ENCODE results near the gene CLDN12.
A peak's percentile ranks its signal among the peaks of the same experiment; 100 is the strongest.
"Not testable (repeated sequence)": the region's sequence is repeated elsewhere in the genome, so short reads cannot be mapped to it uniquely, and the experiment has no call there.

CLDN12 gene

GRCh38 chr7:90445633-90446032, 42.4 kb downstream of the CLDN12 start:
- DNase-seq (ENCODE audit: insufficient read length), result no peak
- FAIRE-seq, result no peak
- TF ChIP-seq POLR2AphosphoS5 (IDR thresholded peaks at IDR 0.05; ENCODE audit: low read depth, low read length) (no peak), TAF1 (IDR thresholded peaks at IDR 0.05; ENCODE audit: borderline replicate concordance, low read depth, low read length) (no peak), POLR2A (IDR thresholded peaks at IDR 0.05; ENCODE audit: low read depth, low read length) (no peak)

- TF ChIP-seq POLR2A (IDR thresholded peaks at IDR 0.05; ENCODE audit: low read depth, low read length), result no peak
- TF ChIP-seq POLR2AphosphoS5 (IDR thresholded peaks at IDR 0.05; ENCODE audit: low read depth, low read length), result no peak
- TF ChIP-seq TAF1 (IDR thresholded peaks at IDR 0.05; ENCODE audit: borderline replicate concordance, low read depth, low read length), result no peak
- DNase-seq (ENCODE audit: insufficient read length) (no peak), FAIRE-seq (no peak)
Measured at GRCh38 chr7:90446137-90446899, 43.1 kb downstream of the CLDN12 start.

GRCh38 chr7:90453259-90453891, 50.1 kb downstream of the CLDN12 start:
- DNase-seq (ENCODE audit: insufficient read length) (no peak), FAIRE-seq (no peak)
- TF ChIP-seq POLR2A (IDR thresholded peaks at IDR 0.05; ENCODE audit: low read depth, low read length), result no peak
- TF ChIP-seq POLR2AphosphoS5 (IDR thresholded peaks at IDR 0.05; ENCODE audit: low read depth, low read length), result no peak
- no peak for TF ChIP-seq TAF1 (IDR thresholded peaks at IDR 0.05; ENCODE audit: borderline replicate concordance, low read depth, low read length)

GRCh38 chr7:90453931-90454330, 50.7 kb downstream of the CLDN12 start:
- no peak for TF ChIP-seq POLR2A (IDR thresholded peaks at IDR 0.05; ENCODE audit: low read depth, low read length)
- no peak for TF ChIP-seq TAF1 (IDR thresholded peaks at IDR 0.05; ENCODE audit: borderline replicate concordance, low read depth, low read length)
- no peak for TF ChIP-seq POLR2AphosphoS5 (IDR thresholded peaks at IDR 0.05; ENCODE audit: low read depth, low read length)
- DNase-seq (ENCODE audit: insufficient read length) (no peak), FAIRE-seq (no peak)

GRCh38 chr7:90455163-90456030, 52.1 kb downstream of the CLDN12 start:
- FAIRE-seq, result peak; percentile 70
- TF ChIP-seq TAF1 (IDR thresholded peaks at IDR 0.05; ENCODE audit: borderline replicate concordance, low read depth, low read length), result no peak
- no peak for TF ChIP-seq POLR2AphosphoS5 (IDR thresholded peaks at IDR 0.05; ENCODE audit: low read depth, low read length)
- TF ChIP-seq POLR2A (IDR thresholded peaks at IDR 0.05; ENCODE audit: low read depth, low read length), result no peak
- DNase-seq (ENCODE audit: insufficient read length), result no peak

GRCh38 chr7:90458104-90458503, 54.8 kb downstream of the CLDN12 start:
- FAIRE-seq (no peak), DNase-seq (ENCODE audit: insufficient read length) (no peak)
- TF ChIP-seq POLR2A (IDR thresholded peaks at IDR 0.05; ENCODE audit: low read depth, low read length) (no peak), TAF1 (IDR thresholded peaks at IDR 0.05; ENCODE audit: borderline replicate concordance, low read depth, low read length) (no peak), POLR2AphosphoS5 (IDR thresholded peaks at IDR 0.05; ENCODE audit: low read depth, low read length) (no peak)

GRCh38 chr7:90459888-90460287, 56.6 kb downstream of the CLDN12 start:
- TF ChIP-seq POLR2AphosphoS5 (IDR thresholded peaks at IDR 0.05; ENCODE audit: low read depth, low read length), result no peak
- TF ChIP-seq POLR2A (IDR thresholded peaks at IDR 0.05; ENCODE audit: low read depth, low read length), result no peak
- no peak for TF ChIP-seq TAF1 (IDR thresholded peaks at IDR 0.05; ENCODE audit: borderline replicate concordance, low read depth, low read length)
- DNase-seq (ENCODE audit: insufficient read length) (no peak), FAIRE-seq (no peak)

- FAIRE-seq (no peak), DNase-seq (ENCODE audit: insufficient read length) (no peak)
Measured at GRCh38 chr7:90461219-90461618, 58.0 kb downstream of the CLDN12 start.

GRCh38 chr7:90463151-90463628, 59.9 kb downstream of the CLDN12 start:
- DNase-seq (ENCODE audit: insufficient read length); FAIRE-seq: not testable (repeated sequence)

More at GRCh38 chr7:90461219-90461618, 58.0 kb downstream of the CLDN12 start:
- TF ChIP-seq TAF1 (IDR thresholded peaks at IDR 0.05; ENCODE audit: borderline replicate concordance, low read depth, low read length) (no peak), POLR2AphosphoS5 (IDR thresholded peaks at IDR 0.05; ENCODE audit: low read depth, low read length) (no peak), POLR2A (IDR thresholded peaks at IDR 0.05; ENCODE audit: low read depth, low read length) (no peak)
